HL-60 (cell line): ENCODE data around the gene ARHGAP10.

Experiments used
- DNase-seq, 2 experiments: peaks; one replicate each; pipeline ENCODE4 v3.0.0-alpha.2; 2010 to 2020; ENCODE audit warnings: low read depth in 1 of 2, low spot score in 1 of 2
- H3K27ac ChIP-seq: fragments of 250-450 bp; sonication (Bioruptor Pico); replicated peaks from 2 replicates; pipeline ENCODE4 v1.5.1; 2020; ENCODE audit warnings: mild to moderate bottlenecking, moderate library complexity
- H3K27me3 ChIP-seq: fragments of 250-450 bp; sonication (Bioruptor Pico); 2 replicates; pipeline ENCODE4 v1.5.1; 2021; ENCODE audit warnings: mild to moderate bottlenecking, moderate library complexity; ENCODE audit not compliant: insufficient read depth, poor library complexity, severe bottlenecking
- H3K4me3 ChIP-seq: replicated peaks from 2 replicates; pipeline ENCODE4 v1.5.1; 2011; ENCODE audit warnings: mild to moderate bottlenecking, control low read depth, low read length; ENCODE audit not compliant: insufficient read depth
- CTCF ChIP-seq: IDR thresholded peaks from one replicate; pipeline ENCODE4 v1.5.1; 2011; ENCODE audit warnings: low read length, control low read depth, inconsistent platforms; ENCODE audit not compliant: insufficient read depth
- GABPA ChIP-seq: IDR thresholded peaks from 2 replicates; pipeline ENCODE4 v1.6.1; 2012; ENCODE audit warnings: low read depth
- POLR2AphosphoS5 ChIP-seq: IDR thresholded peaks from 2 replicates; pipeline ENCODE4 v1.6.1; 2012; ENCODE audit warnings: low read depth
- SPI1 ChIP-seq: IDR thresholded peaks from 2 replicates; pipeline ENCODE4 v1.6.1; 2012; ENCODE audit warnings: low read depth, mild to moderate bottlenecking, borderline replicate concordance
- TF ChIP-seq, protein P1 (sequence below): IDR thresholded peaks from 2 replicates; pipeline ENCODE4 v1.6.1; 2012; ENCODE audit warnings: low read depth; ENCODE audit not compliant: insufficient replicate concordance

ARHGAP10 gene

DNA sequence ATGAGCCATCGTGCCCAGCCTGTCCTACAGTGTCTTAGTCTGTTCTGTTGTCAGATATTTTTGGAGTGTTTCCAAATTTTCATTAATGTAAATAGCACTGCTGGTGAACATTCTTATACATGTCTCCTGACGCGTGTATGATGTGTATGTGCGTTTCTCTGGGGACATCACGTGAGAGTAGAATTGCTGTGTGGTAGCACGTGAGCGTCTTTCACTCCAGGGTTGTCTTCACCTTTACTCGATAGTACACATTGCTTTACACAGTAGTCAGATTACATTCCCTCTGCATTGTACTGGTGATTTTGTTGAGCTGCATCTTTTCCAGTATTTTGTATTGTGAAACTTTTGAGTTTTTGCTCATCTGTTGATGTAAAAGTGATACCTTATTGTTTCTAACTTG is 60.0 kb downstream of the ARHGAP10 start:
- Histone ChIP-seq H3K4me3 (no peak overlapping the region), H3K27me3 (no peaks in the 10 kb centered on the region), H3K27ac (no peak overlapping the region)
- TF ChIP-seq CTCF (no peak), GABPA (no peak), POLR2AphosphoS5 (no peak), SPI1 (no peak)
- TF ChIP-seq, protein P1, sequence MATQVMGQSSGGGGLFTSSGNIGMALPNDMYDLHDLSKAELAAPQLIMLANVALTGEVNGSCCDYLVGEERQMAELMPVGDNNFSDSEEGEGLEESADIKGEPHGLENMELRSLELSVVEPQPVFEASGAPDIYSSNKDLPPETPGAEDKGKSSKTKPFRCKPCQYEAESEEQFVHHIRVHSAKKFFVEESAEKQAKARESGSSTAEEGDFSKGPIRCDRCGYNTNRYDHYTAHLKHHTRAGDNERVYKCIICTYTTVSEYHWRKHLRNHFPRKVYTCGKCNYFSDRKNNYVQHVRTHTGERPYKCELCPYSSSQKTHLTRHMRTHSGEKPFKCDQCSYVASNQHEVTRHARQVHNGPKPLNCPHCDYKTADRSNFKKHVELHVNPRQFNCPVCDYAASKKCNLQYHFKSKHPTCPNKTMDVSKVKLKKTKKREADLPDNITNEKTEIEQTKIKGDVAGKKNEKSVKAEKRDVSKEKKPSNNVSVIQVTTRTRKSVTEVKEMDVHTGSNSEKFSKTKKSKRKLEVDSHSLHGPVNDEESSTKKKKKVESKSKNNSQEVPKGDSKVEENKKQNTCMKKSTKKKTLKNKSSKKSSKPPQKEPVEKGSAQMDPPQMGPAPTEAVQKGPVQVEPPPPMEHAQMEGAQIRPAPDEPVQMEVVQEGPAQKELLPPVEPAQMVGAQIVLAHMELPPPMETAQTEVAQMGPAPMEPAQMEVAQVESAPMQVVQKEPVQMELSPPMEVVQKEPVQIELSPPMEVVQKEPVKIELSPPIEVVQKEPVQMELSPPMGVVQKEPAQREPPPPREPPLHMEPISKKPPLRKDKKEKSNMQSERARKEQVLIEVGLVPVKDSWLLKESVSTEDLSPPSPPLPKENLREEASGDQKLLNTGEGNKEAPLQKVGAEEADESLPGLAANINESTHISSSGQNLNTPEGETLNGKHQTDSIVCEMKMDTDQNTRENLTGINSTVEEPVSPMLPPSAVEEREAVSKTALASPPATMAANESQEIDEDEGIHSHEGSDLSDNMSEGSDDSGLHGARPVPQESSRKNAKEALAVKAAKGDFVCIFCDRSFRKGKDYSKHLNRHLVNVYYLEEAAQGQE = no peak
- no peak for DNase-seq

DNA sequence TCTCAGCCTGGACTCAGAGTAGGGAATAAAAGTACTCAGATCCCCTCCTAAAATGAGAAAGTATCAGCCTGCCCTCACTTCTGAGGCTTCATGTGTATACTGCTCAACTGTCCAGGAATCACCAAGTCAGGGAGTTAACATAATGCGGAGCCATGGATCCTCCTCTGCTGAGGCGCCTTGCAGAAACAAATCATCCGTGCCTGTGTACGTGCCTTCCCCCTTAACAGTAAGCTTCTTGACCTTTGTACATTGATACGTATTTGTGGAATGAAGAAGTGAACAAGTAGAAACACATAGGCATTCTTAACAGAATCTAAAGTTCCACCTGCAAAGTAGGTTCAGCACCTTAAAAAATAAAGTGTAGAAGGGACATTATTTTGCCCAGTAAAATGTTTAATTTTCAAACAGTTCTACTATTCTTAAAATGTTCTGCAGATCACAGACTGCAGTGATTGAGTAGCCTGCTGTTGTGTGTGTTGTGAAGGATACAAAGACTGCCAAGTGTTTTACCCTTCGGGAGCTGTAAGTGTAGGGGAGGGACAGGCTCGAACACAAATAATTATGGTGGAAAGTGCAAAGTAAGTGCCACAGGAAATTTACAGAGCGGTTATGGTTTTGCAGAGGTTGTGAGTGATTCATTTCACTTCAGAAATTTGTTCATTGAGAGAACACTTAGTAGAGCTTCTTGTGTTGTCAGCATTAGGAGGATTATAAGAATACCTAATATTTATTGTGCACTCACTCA is 61.9 kb downstream of the ARHGAP10 start:
- Histone ChIP-seq H3K27me3 (no peaks in the 10 kb centered on the region), H3K4me3 (no peak overlapping the region), H3K27ac (no peak overlapping the region)
- DNase-seq = no peak
- TF ChIP-seq GABPA (no peak), CTCF (no peak), POLR2AphosphoS5 (no peak), SPI1 (no peak)
- TF ChIP-seq, protein P1 = no peak

GRCh38 chr4:147794314-147794680 is 62.4 kb downstream of the ARHGAP10 start:
- DNase-seq = no peak
- H3K4me3 ChIP-seq = no peak overlapping the region

More at GRCh38 chr4:147794314-147794680, 62.4 kb downstream of the ARHGAP10 start:
- Histone ChIP-seq H3K27ac (no peak overlapping the region), H3K27me3 (no peaks in the 10 kb centered on the region)
- no peak for TF ChIP-seq GABPA
- TF ChIP-seq, protein P1 = no peak
- TF ChIP-seq POLR2AphosphoS5 = no peak
- no peak for TF ChIP-seq SPI1
- TF ChIP-seq CTCF = no peak
